HG03575 (cell line): ENCODE measurements around the gene RASAL2.

ENCODE experiments used
- ATAC-seq: cut with Tn5 transposase; IDR thresholded peaks from one replicate; pipeline ENCODE4 v1.9.1; 2021; ENCODE audit not compliant: unreplicated experiment, insufficient number of reproducible peaks, low FRiP score; ENCODE audit errors: extremely low read depth

RASAL2 gene

GRCh38 chr1:178531887-178532286 lies 438.0 kb downstream of the RASAL2 start:
- ATAC-seq = no peak

- no peak for ATAC-seq
These were observed 438.5 kb downstream of the RASAL2 start for GRCh38 chr1:178532392-178532791.

GRCh38 chr1:178533121-178533946 lies 439.4 kb downstream of the RASAL2 start:
- ATAC-seq = no peak
